Measurements from ENCODE around the gene SLC38A3.
A peak's percentile ranks its signal among the peaks of the same experiment; 100 is the strongest.
"Not testable (repeated sequence)": the region's sequence is repeated elsewhere in the genome, so short reads cannot be mapped to it uniquely, and the experiment has no call there.

Gene SLC38A3

GRCh38 chr3:50224639-50225038 lies 19.6 kb downstream of the SLC38A3 start:
- DNase-seq (ENCODE audit: low read depth in 1 of 2, low spot score in 1 of 2), result no peak
- TF ChIP-seq GABPA (IDR thresholded peaks at IDR 0.05; ENCODE audit: low read depth) (no peak), SPI1 (IDR thresholded peaks at IDR 0.05; ENCODE audit: borderline replicate concordance, low read depth) (no peak), CTCF (IDR thresholded peaks at IDR 0.05; ENCODE audit: insufficient read depth, low read length) (no peak), POLR2AphosphoS5 (IDR thresholded peaks at IDR 0.05; ENCODE audit: low read depth) (no peak), REST (IDR thresholded peaks at IDR 0.05; ENCODE audit: insufficient replicate concordance, low read depth) (no peak)
- H3K27ac ChIP-seq (replicated peaks), result no peak overlapping the region
- H3K27me3 ChIP-seq (ENCODE audit: insufficient read depth, poor library complexity, severe bottlenecking), result no peaks in the 10 kb centered on the region
- H3K4me3 ChIP-seq (replicated peaks; ENCODE audit: insufficient read depth, low read length), result no peak overlapping the region

DNA sequence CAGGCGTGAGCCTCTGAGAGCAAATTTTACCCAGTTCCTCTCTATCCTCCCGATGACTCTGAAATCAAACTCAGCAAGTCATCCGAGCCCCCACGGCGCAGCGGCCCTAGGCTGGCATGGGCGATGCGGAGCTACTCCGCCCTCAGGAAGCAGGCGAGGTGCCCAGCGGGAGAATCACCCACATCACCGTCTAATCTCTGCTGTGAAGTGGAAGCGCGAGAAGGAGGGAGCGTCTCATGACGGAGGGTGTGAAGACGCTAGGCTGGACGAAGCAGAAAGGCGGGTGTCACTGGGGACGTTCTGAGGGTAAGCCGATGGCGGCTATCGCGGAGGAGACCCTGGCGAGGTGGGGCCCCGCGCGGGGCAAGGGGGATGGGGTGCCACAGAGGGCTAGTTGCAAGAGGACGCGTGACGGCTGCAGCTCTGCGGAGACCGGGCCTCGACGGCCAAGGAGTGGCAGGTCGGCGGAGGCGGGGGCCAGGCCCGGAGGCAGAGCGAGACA lies 21.9 kb downstream of the SLC38A3 start:
- peak in 1 of 2 experiments; percentile 35 for DNase-seq (ENCODE audit: low read depth in 1 of 2, low spot score in 1 of 2)
- Histone ChIP-seq H3K4me3 (replicated peaks; ENCODE audit: insufficient read depth, low read length) (peak overlapping the region; percentile 43), H3K27ac (replicated peaks) (no peak overlapping the region), H3K27me3 (ENCODE audit: insufficient read depth, poor library complexity, severe bottlenecking) (no peaks in the 10 kb centered on the region)
- TF ChIP-seq POLR2AphosphoS5 (IDR thresholded peaks at IDR 0.05; ENCODE audit: low read depth) (no peak), SPI1 (IDR thresholded peaks at IDR 0.05; ENCODE audit: borderline replicate concordance, low read depth) (peak; percentile 6; the same call in 1 of the 2 replicates)

GRCh38 chr3:50227390-50228183 lies 22.5 kb downstream of the SLC38A3 start:
- peak; percentile 90 to 95 for DNase-seq (ENCODE audit: low read depth in 1 of 2, low spot score in 1 of 2)
- Histone ChIP-seq H3K4me3 (replicated peaks; ENCODE audit: insufficient read depth, low read length) (peak overlapping the region; percentile 47), H3K27me3 (ENCODE audit: insufficient read depth, poor library complexity, severe bottlenecking) (no peaks in the 10 kb centered on the region), H3K27ac (replicated peaks) (peak overlapping the region; percentile 78)
- TF ChIP-seq CTCF (IDR thresholded peaks at IDR 0.05; ENCODE audit: insufficient read depth, low read length), result peak; percentile 39
- peak; percentile 60; the same call in 1 of the 2 replicates for TF ChIP-seq POLR2AphosphoS5 (IDR thresholded peaks at IDR 0.05; ENCODE audit: low read depth)
- no peak for TF ChIP-seq REST (IDR thresholded peaks at IDR 0.05; ENCODE audit: insufficient replicate concordance, low read depth)
- TF ChIP-seq GABPA (IDR thresholded peaks at IDR 0.05; ENCODE audit: low read depth), result peak; percentile 95

DNA sequence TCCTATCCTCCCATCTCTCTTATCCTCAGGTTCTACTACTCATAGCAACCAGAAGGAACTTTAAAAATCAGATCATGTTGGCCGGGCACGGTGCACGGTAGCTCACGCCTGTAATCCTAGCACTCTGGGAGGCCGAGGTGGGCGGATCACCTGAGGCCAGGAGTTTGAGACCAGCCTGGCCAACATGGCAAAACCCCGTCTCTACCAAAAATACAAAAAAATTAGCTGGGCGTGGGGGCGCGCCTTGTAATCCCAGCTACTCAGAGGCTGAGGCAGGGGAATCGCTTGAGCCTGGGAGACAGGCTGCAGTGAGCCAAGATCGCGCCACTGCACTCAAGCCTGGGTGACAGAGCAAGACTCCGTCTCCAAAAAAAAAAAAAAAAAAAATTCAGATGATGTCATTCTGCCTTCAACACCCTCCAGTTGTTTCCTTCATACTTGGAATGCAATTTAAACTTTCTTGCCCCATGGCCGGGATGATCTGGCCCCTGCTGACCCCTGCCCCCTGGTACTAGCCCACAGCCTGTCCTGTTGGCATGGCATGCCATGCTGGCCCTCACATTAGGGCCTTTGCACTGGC lies 23.2 kb downstream of the SLC38A3 start:
- not testable (repeated sequence) for DNase-seq (ENCODE audit: low read depth in 1 of 2, low spot score in 1 of 2); H3K27me3 ChIP-seq (ENCODE audit: insufficient read depth, poor library complexity, severe bottlenecking)
- H3K27ac ChIP-seq (replicated peaks), result peak overlapping the region; percentile 78

More for the DNA sequence above, 23.2 kb downstream of the SLC38A3 start:
- H3K4me3 ChIP-seq (replicated peaks; ENCODE audit: insufficient read depth, low read length), result peak overlapping the region; percentile 47

All from HL-60 (cell line).